GM12891 (cell line): ENCODE results near the gene CBX7.

Experiments
- PAX5 ChIP-seq: IDR thresholded peaks from 2 replicates; pipeline ENCODE4 v1.6.1; 2011; ENCODE audit warnings: low read length, moderate library complexity, mild to moderate bottlenecking; ENCODE audit not compliant: insufficient read depth, severe bottlenecking
- POLR2A ChIP-seq: IDR thresholded peaks from 2 replicates; pipeline ENCODE4 v1.6.1; 2011; ENCODE audit warnings: low read depth, low read length, control low read depth
- POLR2AphosphoS5 ChIP-seq: IDR thresholded peaks from 2 replicates; pipeline ENCODE4 v1.6.1; 2011; ENCODE audit warnings: low read depth, low read length, control low read depth
- POU2F2 ChIP-seq: IDR thresholded peaks from 2 replicates; pipeline ENCODE4 v1.6.1; 2011; ENCODE audit warnings: low read depth, mild to moderate bottlenecking, control low read depth, low read length, moderate library complexity
- TAF1 ChIP-seq: IDR thresholded peaks from 2 replicates; pipeline ENCODE4 v1.6.1; 2011; ENCODE audit warnings: low read depth, low read length, control low read depth

DNA sequence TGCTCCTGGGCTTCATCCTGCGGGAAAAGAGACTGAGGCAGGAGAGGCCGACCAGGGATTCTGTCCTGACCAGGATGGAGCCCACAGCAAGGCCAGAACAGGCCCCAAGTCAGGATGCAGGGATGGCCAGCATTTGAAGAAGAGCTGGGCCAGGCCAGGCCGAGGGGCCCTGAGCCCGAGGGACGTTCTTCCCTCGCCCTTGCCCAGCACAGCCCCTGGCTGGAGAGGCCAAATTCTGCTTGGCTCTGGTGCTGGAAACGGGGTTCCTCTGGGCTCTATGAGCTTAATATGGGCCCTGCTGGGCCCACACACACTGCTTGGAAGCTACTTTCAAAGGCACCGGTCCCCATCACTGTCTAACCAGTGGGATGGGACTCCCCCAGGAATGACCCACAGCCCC is 67.8 kb downstream of the CBX7 start:
- no peak for TF ChIP-seq POLR2AphosphoS5
- TF ChIP-seq POLR2A = no peak
- no peak for TF ChIP-seq TAF1
- no peak for TF ChIP-seq POU2F2
- TF ChIP-seq PAX5 = no peak
